HCT116 (cell line): ENCODE results near the gene HOXD9. TPM values are rescaled to one million over a fixed set of nuclear protein-coding genes. Genes with fewer than 3 reads are reported as not detected.

Experiments used
- ATAC-seq: fragments of 200-7000 bp; cut with Tn5 transposase; 2 replicates; pipeline ENCODE4 v1.9.1; 2020; ENCODE audit warnings: mild to moderate bottlenecking, moderate library complexity
- BruUV-seq: library from RNA; stranded (reverse); fragments of 400-500 nt; replicated peaks from 2 replicates; lab custom pipeline; 2021; lab: Mats Ljungman, UMichigan
- CTCF ChIA-PET: fragments of 300-600 bp; sonication (Branson Sonifier 250); formaldehyde crosslinking; loops from one replicate; lab custom pipeline; 2021; ENCODE audit warnings: antibody characterized with exemption; lab: Charles Lee
- POLR2A ChIA-PET: fragments of 300-600, 350-600 bp; sonication (Branson Sonifier 250); formaldehyde crosslinking; loops from one replicate; lab custom pipeline; 2021; ENCODE audit warnings: antibody characterized with exemption; lab: Charles Lee
- RAD21 ChIA-PET, 2 experiments: fragments of 300-600 bp; sonication (Branson Sonifier 250); formaldehyde crosslinking; loops; one replicate each; lab custom pipeline; 2023; ENCODE audit warnings: low total read pairs in 2 of 2; ENCODE audit not compliant: uncharacterized antibody in 2 of 2, unreplicated experiment in 2 of 2, low non-redundant PET in 1 of 2; lab: Charles Lee
- DNase-seq: peaks from one replicate; pipeline ENCODE4 v3.0.0-alpha.2; 2010; ENCODE audit warnings: low read depth, low spot score
- H2AFZ ChIP-seq: fragments of 200-600 bp; shearing (Covaris generic), sonication (generic); 2 replicates; pipeline ENCODE4 v1.6.1; 2017; ENCODE audit warnings: low read depth, mixed run types, mixed read lengths, antibody characterized with exemption, low read length; ENCODE audit not compliant: poor library complexity, severe bottlenecking
- H3K27ac ChIP-seq: 2 replicates; pipeline ENCODE4 v1.5.1; 2012; ENCODE audit warnings: low read depth, low read length
- H3K27me3 ChIP-seq: fragments of 200-600 bp; sonication (generic); 2 replicates; pipeline ENCODE4 v1.6.1; 2016; ENCODE audit warnings: mixed run types, low read length, mixed read lengths; ENCODE audit not compliant: insufficient read depth
- H3K36me3 ChIP-seq, 2 experiments: fragments of 200-500 bp in 1 of 2; fragments of 200-600 bp in 1 of 2; sonication (Bioruptor generic) in 1 of 2; sonication (generic) in 1 of 2; 2 replicates each; pipeline versions ENCODE4 v1.5.1 to v1.6.1; 2014 to 2016; ENCODE audit warnings: low read length in 2 of 2, inconsistent platforms in 1 of 2, mixed read lengths in 1 of 2, mixed run types in 1 of 2; ENCODE audit not compliant: insufficient read depth in 2 of 2, control insufficient read depth in 1 of 2
- H3K4me1 ChIP-seq, 2 experiments: fragments of 200-600 bp in 1 of 2; sonication (generic) in 1 of 2; 2 replicates each; pipeline versions ENCODE4 v1.5.1 to v1.6.1; 2012 to 2017; ENCODE audit warnings: low read length in 2 of 2, inconsistent platforms in 1 of 2, mild to moderate bottlenecking in 1 of 2, mixed read lengths in 1 of 2, mixed run types in 1 of 2, moderate library complexity in 1 of 2; ENCODE audit not compliant: insufficient read depth in 2 of 2, control insufficient read depth in 1 of 2
- H3K4me2 ChIP-seq: fragments of 200-600 bp; sonication (generic); 2 replicates; pipeline ENCODE4 v1.6.1; 2017; ENCODE audit warnings: mixed run types, low read length, mixed read lengths
- H3K4me3 ChIP-seq, 2 experiments: fragments of 200-600 bp in 1 of 2; sonication (generic) in 1 of 2; replicated peaks in 1 of 2; 2 replicates each; pipeline ENCODE4 v1.5.1; 2011 to 2016; ENCODE audit warnings: low read length in 2 of 2, control low read depth in 1 of 2, low read depth in 1 of 2, mild to moderate bottlenecking in 1 of 2, mixed read lengths in 1 of 2, mixed run types in 1 of 2
- H3K79me2 ChIP-seq: fragments of 200-600 bp; sonication (generic); 2 replicates; pipeline ENCODE4 v1.6.1; 2017; ENCODE audit warnings: mild to moderate bottlenecking, mixed run types, low read length, moderate library complexity, mixed read lengths; ENCODE audit not compliant: insufficient read depth
- H3K9ac ChIP-seq: fragments of 200-600 bp; sonication (generic); 2 replicates; pipeline ENCODE4 v1.6.1; 2016; ENCODE audit warnings: low read length, mixed read lengths
- H3K9me2 ChIP-seq: fragments of 200-600 bp; sonication (generic), shearing (Covaris generic); 2 replicates; pipeline ENCODE4 v1.6.1; 2017; ENCODE audit warnings: mixed run types, mild to moderate bottlenecking, moderate library complexity; ENCODE audit not compliant: insufficient read depth
- H3K9me3 ChIP-seq, 2 experiments: fragments of 200-500 bp in 1 of 2; fragments of 200-600 bp in 1 of 2; sonication (Bioruptor generic) in 1 of 2; sonication (generic) in 1 of 2; 2 replicates each; pipeline ENCODE4 v1.6.1; 2014 to 2017; ENCODE audit warnings: low read length in 2 of 2, mixed read lengths in 2 of 2, inconsistent platforms in 1 of 2, low read depth in 1 of 2, mild to moderate bottlenecking in 1 of 2, mixed run types in 1 of 2, moderate library complexity in 1 of 2; ENCODE audit not compliant: control insufficient read depth in 1 of 2, insufficient read depth in 1 of 2
- H4K20me1 ChIP-seq: fragments of 200-600 bp; sonication (generic), shearing (Covaris generic); 2 replicates; pipeline ENCODE4 v1.6.1; 2017; ENCODE audit warnings: mixed run types, mild to moderate bottlenecking, moderate library complexity; ENCODE audit not compliant: insufficient read depth
- ATF3 ChIP-seq: IDR thresholded peaks from 2 replicates; pipeline ENCODE4 v1.6.1; 2012
- CTCF ChIP-seq, 3 experiments: fragments of 200-600 bp in 1 of 3; sonication (generic) in 1 of 3; IDR thresholded peaks in 2 of 3; conservative IDR thresholded peaks in 1 of 3; 2 replicates each; pipeline ENCODE4 v1.5.1; 2012 to 2017; ENCODE audit warnings: low read depth in 2 of 3, low read length in 2 of 3, antibody characterized with exemption in 1 of 3, borderline replicate concordance in 1 of 3, control low read depth in 1 of 3, mild to moderate bottlenecking in 1 of 3, mixed read lengths in 1 of 3, mixed run types in 1 of 3, moderate library complexity in 1 of 3; ENCODE audit not compliant: insufficient read depth in 1 of 3
- EGR1 ChIP-seq: IDR thresholded peaks from 2 replicates; pipeline ENCODE4 v1.6.1; 2012; ENCODE audit warnings: low read depth
- EZH2 ChIP-seq: fragments of 200-600 bp; sonication (generic); IDR thresholded peaks from 2 replicates; pipeline ENCODE4 v1.6.1; 2017; ENCODE audit warnings: antibody characterized with exemption, mixed run types
- EZH2phosphoT487 ChIP-seq: fragments of 200-600 bp; IDR thresholded peaks from 2 replicates; pipeline ENCODE4 v1.6.1; 2018; ENCODE audit warnings: antibody characterized with exemption, borderline replicate concordance
- JUND ChIP-seq: IDR thresholded peaks from 2 replicates; pipeline ENCODE4 v1.6.1; 2012
- MAX ChIP-seq: IDR thresholded peaks from 2 replicates; pipeline ENCODE4 v1.6.1; 2012
- POLR2A ChIP-seq: IDR thresholded peaks from 2 replicates; pipeline ENCODE4 v1.7.0; 2011; ENCODE audit warnings: borderline replicate concordance; ENCODE audit not compliant: insufficient read depth, insufficient read length; ENCODE audit errors: extremely low read depth
- POLR2AphosphoS5 ChIP-seq: IDR thresholded peaks from 2 replicates; pipeline ENCODE4 v1.6.1; 2011; ENCODE audit warnings: mild to moderate bottlenecking, low read depth, low read length, moderate library complexity
- RAD21 ChIP-seq: IDR thresholded peaks from 2 replicates; pipeline ENCODE4 v1.6.1; 2012; ENCODE audit warnings: low read depth, mild to moderate bottlenecking
- REST ChIP-seq: IDR thresholded peaks from 2 replicates; pipeline ENCODE4 v1.6.1; 2012; ENCODE audit warnings: low read depth
- SP1 ChIP-seq: IDR thresholded peaks from 2 replicates; pipeline ENCODE4 v1.6.1; 2012; ENCODE audit warnings: low read depth
- SRF ChIP-seq: IDR thresholded peaks from 2 replicates; pipeline ENCODE4 v1.6.1; 2012; ENCODE audit warnings: low read depth
- TCF7L2 ChIP-seq: IDR thresholded peaks from 2 replicates; pipeline ENCODE4 v1.7.0; 2011; ENCODE audit warnings: borderline replicate concordance, inconsistent platforms; ENCODE audit not compliant: insufficient read depth, insufficient read length; ENCODE audit errors: extremely low read depth
- YY1 ChIP-seq: IDR thresholded peaks from 2 replicates; pipeline ENCODE4 v1.6.1; 2011; ENCODE audit warnings: low read length, low read depth, moderate library complexity, mild to moderate bottlenecking; ENCODE audit not compliant: insufficient replicate concordance; ENCODE audit errors: extremely low read depth
- intact Hi-C: fragments of 100-400 bp; cut with micrococcal nuclease; formaldehyde crosslinking; loops from 2 replicates; pipeline ENCODE4 v1.10.0; 2022
- total RNA-seq: library from RNA; stranded (reverse); gene quantifications from one replicate; pipeline ENCODE4 v1.2.1, GENCODE V29; 2021; ENCODE audit not compliant: unreplicated experiment

HOXD9 gene
- total RNA-seq, 1 experiment from 2014 or later: not detected

GRCh38 chr2:176169181-176169580, 46.7 kb downstream of the HOXD9 start:
- H2AFZ ChIP-seq: no peak overlapping the region
- ATAC-seq (no peak), DNase-seq (no peak)
- no TSS peak for BruUV-seq
- H3K9me3 ChIP-seq: no peaks in the 10 kb centered on the region
- POLR2A ChIA-PET: interaction anchor here (0.6 kb wide), 1 partner anchor 41 kb away, joined by 3 read pairs; no protein-coding TSS in a partner anchor
- H3K36me3 ChIP-seq: no peaks in the 10 kb centered on the region
- intact Hi-C loops: no loop called here
- no peak for TF ChIP-seq TCF7L2
- TF ChIP-seq CTCF (IDR thresholded peaks at IDR 0.05 in 2 of 3, conservative IDR thresholded peaks at IDR 0.05 in 1 of 3; ENCODE audit: borderline replicate concordance in 1 of 3, insufficient read depth in 1 of 3, low read depth in 2 of 3, low read length in 2 of 3): no peak
- TF ChIP-seq RAD21: no peak
- TF ChIP-seq REST: no peak
- TF ChIP-seq EGR1: no peak
- TF ChIP-seq YY1: no peak
- no peak for TF ChIP-seq POLR2A
- TF ChIP-seq SRF: no peak
- TF ChIP-seq EZH2phosphoT487: no peak
- no peak for TF ChIP-seq POLR2AphosphoS5
- TF ChIP-seq JUND: no peak
- no peak for TF ChIP-seq EZH2
- TF ChIP-seq MAX: no peak
- no peak for TF ChIP-seq ATF3
- no peak for TF ChIP-seq SP1
- RAD21 ChIA-PET: no interaction called here
- no peaks in the 10 kb centered on the region for H4K20me1 ChIP-seq
- no peaks in the 10 kb centered on the region for H3K4me1 ChIP-seq
- no peaks in the 10 kb centered on the region for H3K27me3 ChIP-seq
- H3K27ac ChIP-seq: no peak overlapping the region
- H3K4me2 ChIP-seq: no peak overlapping the region
- H3K9me2 ChIP-seq: no peaks in the 10 kb centered on the region
- H3K9ac ChIP-seq: no peak overlapping the region
- H3K79me2 ChIP-seq: no peaks in the 10 kb centered on the region
- no peak overlapping the region for H3K4me3 ChIP-seq
- CTCF ChIA-PET: no interaction called here
